Ovary (tissue), 9 donors: ENCODE results near the gene MAGI1. TPM values are rescaled to one million over a fixed set of nuclear protein-coding genes. Genes with fewer than 3 reads are reported as not detected.

Source experiments
- DNase-seq, 5 donors: peaks; one replicate each; pipeline ENCODE4 v3.0.0-alpha.2; 2019 to 2020
- H3K27ac ChIP-seq, 2 donors: fragments of 200-600 bp; one replicate each; pipeline versions ENCODE4 v1.5.1 to v1.8.0; 2019 to 2022
- H3K27me3 ChIP-seq: fragments of 200-600 bp; one replicate; pipeline ENCODE4 v1.8.0; 2022
- H3K36me3 ChIP-seq: fragments of 200-600 bp; sonication (generic); one replicate; pipeline ENCODE4 v1.5.1; 2019
- H3K4me1 ChIP-seq: one replicate; pipeline ENCODE4 v1.8.1; 2013; ENCODE audit warnings: mild to moderate bottlenecking, moderate library complexity; ENCODE audit not compliant: insufficient read depth
- H3K4me3 ChIP-seq: fragments of 200-600 bp; sonication (generic); one replicate; pipeline ENCODE4 v1.5.1; 2017
- H3K9me3 ChIP-seq, 2 donors: fragments of 200-600 bp in 1 of 2; sonication (generic) in 1 of 2; one replicate each; pipeline versions ENCODE4 v1.5.1 to v1.8.1; 2013 to 2019; ENCODE audit warnings: mild to moderate bottlenecking in 1 of 2, moderate library complexity in 1 of 2
- EP300 ChIP-seq: sonication (generic); formaldehyde crosslinking; IDR thresholded peaks from one replicate; pipeline ENCODE4 v1.6.1; 2017; ENCODE audit warnings: antibody characterized with exemption
- POLR2A ChIP-seq: fragments of 450-650 bp; IDR thresholded peaks from one replicate; pipeline ENCODE4 v1.6.1; 2017; ENCODE audit warnings: antibody characterized with exemption, mild to moderate bottlenecking, moderate library complexity
- WGBS, 3 donors: extraction: QIAGEN DNeasy Blood & Tissue Kit in 1 of 3; methylation state at CpG; one replicate each; pipeline versions ENCODE4 v1.1.5 to v1.1.7; 2013 to 2017; 5-methylcytosine and 5-hydroxymethylcytosine counted together
- intact Hi-C, 4 donors: fragments of 100-400 bp; cut with DNase I; formaldehyde crosslinking; loops; one replicate each; pipeline versions ENCODE4 v1.11.0 to v1.15.1; 2022 to 2023
- polyA plus RNA-seq, 2 donors: library from polyadenylated mRNA; stranded (reverse); fragments of 200-250 nt in 1 of 2; fragments of 350-450 nt in 1 of 2; fragmentation: Illumina TruSeq in 1 of 2; extraction: RNeasy Lipid Tissue Mini Kit (QIAGEN cat#74804) in 1 of 2; gene quantifications; one replicate each; pipeline ENCODE4 v1.2.3, GENCODE V29; 2013 to 2014
- total RNA-seq, 7 donors: library from RNA; depleted of rRNA in 2 of 7; stranded (reverse); fragments of >200 nt in 2 of 7; fragmentation: NEBNext Ultra II Directional in 3 of 7; extraction: Animal tissue kit (Norgen Biotek cat#: 25700) in 3 of 7; gene quantifications; one replicate each; pipeline versions ENCODE4 v1.1.0 to v1.2.4, GENCODE V29; 2016 to 2023
- TF ChIP-seq, protein P1 (sequence below), 3 donors: fragments of 450-650 bp in 2 of 3; fragments of 200-600 bp in 1 of 3; IDR thresholded peaks; one replicate each; pipeline versions ENCODE4 v1.5.1 to v1.8.0; 2016 to 2022; ENCODE audit warnings: antibody characterized with exemption in 3 of 3, mild to moderate bottlenecking in 1 of 3
- donor health status: DM: no; HTN: no; CAD: no; lungs with moderate emphysema.
- donor health status: DM: no; HTN: no; CAD: no.
- donor health status: Bipolar disorder and iron deficiency.
- donor health status: DM: yes; HTN: yes; CAD: no.
- donor health status: DM: no; HTN: no; CAD: no.
- donor health status: DM: yes; HTN: yes; CAD: no.

MAGI1 gene
- total and polyA plus RNA-seq, 9 donors: 5.5 to 35.7 (median 8.7) TPM

DNA sequence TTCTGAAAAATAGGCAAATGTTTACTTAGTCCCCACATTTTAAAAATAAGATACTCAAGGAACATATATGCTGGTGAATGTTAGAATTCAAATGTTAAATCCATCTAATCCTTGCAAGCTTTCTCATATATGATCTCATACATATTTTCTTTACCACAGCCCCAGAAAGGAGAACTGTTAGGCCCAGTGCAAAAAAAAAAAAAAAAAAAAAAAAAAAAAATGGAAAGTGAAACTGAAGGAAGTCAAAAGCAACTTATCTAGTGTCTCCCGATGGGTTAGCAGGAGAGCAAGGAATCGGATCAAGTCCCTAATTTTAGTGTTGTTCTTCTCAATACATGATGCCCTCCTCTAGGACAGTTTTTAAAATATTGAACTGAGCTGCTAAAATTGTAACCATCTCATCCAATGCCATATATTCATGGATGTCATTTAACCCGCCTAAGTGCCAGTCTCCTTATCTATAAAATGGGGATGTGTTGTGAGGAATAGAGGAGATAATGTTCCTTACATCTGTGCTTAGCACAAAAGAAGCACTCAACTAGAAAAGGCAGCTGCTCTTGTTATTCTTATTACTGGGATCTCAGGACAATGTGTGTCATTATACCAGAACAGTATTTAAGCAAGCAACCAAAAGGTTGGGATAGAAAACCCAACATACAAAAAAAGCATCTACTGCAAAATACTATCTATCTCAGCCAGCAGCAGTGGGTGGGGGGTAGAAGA, 279.7 kb downstream of the MAGI1 start:
- TF ChIP-seq, protein P1, sequence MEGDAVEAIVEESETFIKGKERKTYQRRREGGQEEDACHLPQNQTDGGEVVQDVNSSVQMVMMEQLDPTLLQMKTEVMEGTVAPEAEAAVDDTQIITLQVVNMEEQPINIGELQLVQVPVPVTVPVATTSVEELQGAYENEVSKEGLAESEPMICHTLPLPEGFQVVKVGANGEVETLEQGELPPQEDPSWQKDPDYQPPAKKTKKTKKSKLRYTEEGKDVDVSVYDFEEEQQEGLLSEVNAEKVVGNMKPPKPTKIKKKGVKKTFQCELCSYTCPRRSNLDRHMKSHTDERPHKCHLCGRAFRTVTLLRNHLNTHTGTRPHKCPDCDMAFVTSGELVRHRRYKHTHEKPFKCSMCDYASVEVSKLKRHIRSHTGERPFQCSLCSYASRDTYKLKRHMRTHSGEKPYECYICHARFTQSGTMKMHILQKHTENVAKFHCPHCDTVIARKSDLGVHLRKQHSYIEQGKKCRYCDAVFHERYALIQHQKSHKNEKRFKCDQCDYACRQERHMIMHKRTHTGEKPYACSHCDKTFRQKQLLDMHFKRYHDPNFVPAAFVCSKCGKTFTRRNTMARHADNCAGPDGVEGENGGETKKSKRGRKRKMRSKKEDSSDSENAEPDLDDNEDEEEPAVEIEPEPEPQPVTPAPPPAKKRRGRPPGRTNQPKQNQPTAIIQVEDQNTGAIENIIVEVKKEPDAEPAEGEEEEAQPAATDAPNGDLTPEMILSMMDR (IDR thresholded peaks at IDR 0.05): no peak
- no peak for TF ChIP-seq EP300
- TF ChIP-seq POLR2A: no peak
- DNase-seq: no peak

DNA sequence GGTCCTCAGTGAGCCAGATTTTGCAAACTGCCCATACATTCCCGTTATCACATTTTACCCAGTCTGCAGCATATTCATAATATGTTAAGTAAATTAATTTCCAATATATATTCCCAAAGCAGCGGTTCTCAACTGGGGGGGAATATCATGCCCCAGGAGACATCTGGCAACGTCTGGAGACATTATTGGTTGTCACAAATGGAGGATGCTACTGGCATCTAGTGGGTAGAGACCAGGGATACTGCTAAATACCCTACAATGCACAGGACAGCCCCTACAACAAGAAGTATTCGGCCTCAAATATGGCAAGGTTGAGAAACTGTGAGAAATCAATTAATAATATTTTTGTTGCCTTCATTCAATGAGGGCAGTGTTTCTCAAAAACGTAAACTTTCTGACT, 280.3 kb downstream of the MAGI1 start:
- TF ChIP-seq EP300 (no peak), POLR2A (no peak)
- TF ChIP-seq, protein P1 (IDR thresholded peaks at IDR 0.05): no peak
- H3K4me1 ChIP-seq: peaks cover 4% of the 10 kb centered on the region
- H3K27me3 ChIP-seq: no peaks in the 10 kb centered on the region
- H3K4me3 ChIP-seq: no peak overlapping the region
- WGBS, 3 donors: 69 to 91% (median 80%) methylated on average over 5 of the region's 5 CpGs
- no peaks in the 10 kb centered on the region for H3K36me3 ChIP-seq
- intact Hi-C loops: no loop called here
- no peak overlapping the region for H3K27ac ChIP-seq
- H3K9me3 ChIP-seq: no peaks in the 10 kb centered on the region
- DNase-seq: no peak

More for the DNA sequence above, 279.7 kb downstream of the MAGI1 start:
- 48 to 69% (median 60%) methylated on average over 3 of the region's 3 CpGs for WGBS, 3 donors
- H3K4me1 ChIP-seq: peaks cover 4% of the 10 kb centered on the region
- intact Hi-C loops: no loop called here
- no peak overlapping the region for H3K27ac ChIP-seq
- no peaks in the 10 kb centered on the region for H3K36me3 ChIP-seq
- no peaks in the 10 kb centered on the region for H3K27me3 ChIP-seq
- no peaks in the 10 kb centered on the region for H3K9me3 ChIP-seq
- H3K4me3 ChIP-seq: no peak overlapping the region

DNA sequence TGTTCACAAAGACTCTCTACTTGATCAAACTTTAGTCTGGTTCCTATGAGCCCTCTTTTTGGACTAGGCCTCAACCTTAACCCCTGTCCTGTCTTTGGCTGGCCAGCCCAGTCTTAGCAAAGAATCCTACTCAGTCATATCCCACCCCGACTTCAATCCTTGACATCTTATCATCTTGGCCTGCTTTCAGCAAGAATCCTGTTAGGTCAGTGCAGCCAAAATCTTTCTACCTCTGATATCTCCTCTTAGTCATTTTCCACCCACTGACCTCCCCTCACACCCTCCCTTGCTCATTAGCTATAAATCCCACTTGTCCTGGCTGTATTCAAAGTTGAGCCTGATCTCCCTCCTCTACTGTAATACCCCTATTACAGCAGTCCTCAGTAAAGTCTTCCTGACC, 286.1 kb downstream of the MAGI1 start:
- no peak overlapping the region for H3K4me3 ChIP-seq
- H3K27me3 ChIP-seq: no peaks in the 10 kb centered on the region
- DNase-seq: no peak
- no peaks in the 10 kb centered on the region for H3K4me1 ChIP-seq
- H3K9me3 ChIP-seq: no peaks in the 10 kb centered on the region
- intact Hi-C loops: no loop called here
- no peaks in the 10 kb centered on the region for H3K36me3 ChIP-seq
- TF ChIP-seq, protein P1 (IDR thresholded peaks at IDR 0.05): no peak
- TF ChIP-seq POLR2A (no peak), EP300 (no peak)
- WGBS, 3 donors: 55 to 73% (median 64%) methylated on average over 1 of the region's 1 CpG
- no peak overlapping the region for H3K27ac ChIP-seq

DNA sequence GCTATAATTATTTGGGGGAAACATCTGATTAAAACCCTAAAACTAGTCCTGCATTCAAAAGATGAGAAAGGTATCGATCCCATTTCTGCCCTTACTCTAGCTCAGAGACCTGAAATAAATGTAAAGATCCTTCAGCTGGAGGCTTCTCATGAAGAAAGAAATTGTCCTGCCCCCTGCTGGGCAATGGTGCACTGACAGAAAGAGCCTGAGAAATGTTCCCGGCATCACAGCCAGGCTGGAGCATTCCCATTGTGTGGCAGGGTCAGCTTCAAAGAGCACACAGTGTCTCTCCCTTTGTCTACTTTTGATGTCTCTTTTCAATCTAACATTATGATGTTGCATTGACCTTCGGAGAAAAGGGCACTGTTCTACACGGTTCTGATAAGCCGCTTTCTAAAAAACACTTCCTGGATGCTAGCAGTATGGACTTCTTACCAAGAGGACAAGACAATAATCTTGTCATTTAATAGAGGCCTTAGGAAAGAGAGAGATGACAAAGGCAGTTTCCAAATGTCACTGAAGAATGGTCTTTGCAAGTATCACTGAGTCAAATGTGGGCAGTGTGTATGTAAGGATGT, 287.5 kb downstream of the MAGI1 start:
- Histone ChIP-seq H3K27ac (no peak overlapping the region), H3K9me3 (no peaks in the 10 kb centered on the region), H3K27me3 (no peaks in the 10 kb centered on the region), H3K4me1 (no peaks in the 10 kb centered on the region), H3K36me3 (no peaks in the 10 kb centered on the region), H3K4me3 (no peak overlapping the region)
- intact Hi-C loops: no loop called here
- TF ChIP-seq, protein P1 (IDR thresholded peaks at IDR 0.05): no peak
- TF ChIP-seq EP300 (no peak), POLR2A (no peak)
- peak in 3 of 5 donors; percentile 13 to 38 (median 17) for DNase-seq
- 58 to 60% (median 60%) methylated on average over 5 of the region's 5 CpGs for WGBS, 3 donors
